ENCODE data around the gene CCDC69. TPM values are rescaled to one million over a fixed set of nuclear protein-coding genes. Genes with fewer than 3 reads are reported as not detected.
A peak's percentile ranks its signal among the peaks of the same experiment; 100 is the strongest.

The CCDC69 gene
- total RNA-seq, 3 donors from 2014 or later: 8.8 to 190 (median 23.4) TPM

- ATAC-seq (no peak), DNase-seq (no peak)
- Histone ChIP-seq H3K36me3 (ENCODE audit: low read depth) (no peaks in the 10 kb centered on the region), H3K4me1 (ENCODE audit: low read depth) (peaks cover 16% of the 10 kb centered on the region), H3K4me3 (no peak overlapping the region), H3K9me3 (no peaks in the 10 kb centered on the region)
- no peak for TF ChIP-seq CTCF (IDR thresholded peaks at IDR 0.05)
- intact Hi-C loops (cut with DNase I, micrococcal nuclease): no loop called here
Measured at GRCh38 chr5:151153766-151154272, 70.1 kb downstream of the CCDC69 start.

- no peak for DNase-seq
- H3K9me3 ChIP-seq: no peaks in the 10 kb centered on the region
- peaks cover 16% of the 10 kb centered on the region for H3K4me1 ChIP-seq (ENCODE audit: low read depth)
- no peak for TF ChIP-seq CTCF (IDR thresholded peaks at IDR 0.05)
- H3K4me3 ChIP-seq: no peak overlapping the region
- H3K36me3 ChIP-seq (ENCODE audit: low read depth): no peaks in the 10 kb centered on the region
- intact Hi-C loops (cut with DNase I, micrococcal nuclease): no loop called here
- no peak for ATAC-seq
Measured at GRCh38 chr5:151153300-151153699, 70.6 kb downstream of the CCDC69 start.

- H3K4me3 ChIP-seq: no peak overlapping the region
- H3K9me3 ChIP-seq: no peaks in the 10 kb centered on the region
- TF ChIP-seq CTCF (IDR thresholded peaks at IDR 0.05): no peak
- H3K36me3 ChIP-seq (ENCODE audit: low read depth): no peaks in the 10 kb centered on the region
- peak; percentile 8 for ATAC-seq
- peak in 1 of 3 donors; percentile 31 for DNase-seq
- peaks cover 16% of the 10 kb centered on the region for H3K4me1 ChIP-seq (ENCODE audit: low read depth)
- intact Hi-C loops (cut with DNase I, micrococcal nuclease): no loop called here
Measured at GRCh38 chr5:151151793-151152192, 72.1 kb downstream of the CCDC69 start.

GRCh38 chr5:151151263-151151660 is 72.6 kb downstream of the CCDC69 start:
- ATAC-seq (peak; percentile 11), DNase-seq (no peak)
- H3K4me3 ChIP-seq: no peak overlapping the region
- H3K36me3 ChIP-seq (ENCODE audit: low read depth): no peaks in the 10 kb centered on the region
- TF ChIP-seq CTCF (IDR thresholded peaks at IDR 0.05): no peak
- peaks cover 16% of the 10 kb centered on the region for H3K4me1 ChIP-seq (ENCODE audit: low read depth)
- H3K9me3 ChIP-seq: no peaks in the 10 kb centered on the region
- intact Hi-C loops (cut with DNase I, micrococcal nuclease): no loop called here

GRCh38 chr5:151150471-151151262 is 73.2 kb downstream of the CCDC69 start:
- DNase-seq: peak; percentile 45 to 75 (median 45)
- Histone ChIP-seq H3K36me3 (ENCODE audit: low read depth) (no peaks in the 10 kb centered on the region), H3K4me1 (ENCODE audit: low read depth) (peaks cover 16% of the 10 kb centered on the region), H3K9me3 (no peaks in the 10 kb centered on the region), H3K4me3 (no peak overlapping the region)
- TF ChIP-seq CTCF (IDR thresholded peaks at IDR 0.05): no peak
- intact Hi-C loops (cut with DNase I, micrococcal nuclease): no loop called here
- ATAC-seq: peak; percentile 72

Data from mucosa of descending colon (tissue), 3 donors.